SK-N-SH (cell line): ENCODE results near the gene INO80C. TPM values are rescaled to one million over a fixed set of nuclear protein-coding genes. Genes with fewer than 3 reads are reported as not detected.

ENCODE experiments used
- CTCF ChIA-PET: fragments of 300-600, 350-600 bp; formaldehyde crosslinking; extraction: SDS; loops from one replicate; lab custom pipeline; 2021; lab: Yijun Ruan, JAX
- POLR2A ChIA-PET: fragments of 350-600 bp; sonication (Branson Sonifier 250); formaldehyde crosslinking; extraction: SDS; loops from one replicate; lab custom pipeline; 2020; ENCODE audit warnings: antibody characterized with exemption, inconsistent platforms; lab: Yijun Ruan, JAX
- DNase-seq: peaks from one replicate; pipeline ENCODE4 v3.0.0; 2012
- H2AFZ ChIP-seq: fragments of 200-600 bp; sonication (generic); 2 replicates; pipeline ENCODE4 v1.8.1; 2016; ENCODE audit warnings: antibody characterized with exemption, mild to moderate bottlenecking, low read depth
- H3F3A ChIP-seq: fragments of 200-600 bp; sonication (generic); replicated peaks from 2 replicates; pipeline ENCODE3; 2016; ENCODE audit warnings: antibody characterized with exemption, mild to moderate bottlenecking; ENCODE audit not compliant: insufficient read depth
- H3K27ac ChIP-seq, 2 experiments: fragments of 200-500 bp in 1 of 2; fragments of 200-600 bp in 1 of 2; sonication (Bioruptor generic) in 1 of 2; sonication (generic), shearing (Covaris generic) in 1 of 2; 2 replicates each; pipeline versions ENCODE4 v1.5.1 to v1.6.1; 2014 to 2016; ENCODE audit warnings: low read depth in 2 of 2, inconsistent platforms in 1 of 2, low read length in 1 of 2, mild to moderate bottlenecking in 1 of 2, mixed read lengths in 1 of 2
- H3K27me3 ChIP-seq: fragments of 200-600 bp; sonication (generic), shearing (Covaris generic); 2 replicates; pipeline ENCODE4 v1.6.1; 2016; ENCODE audit warnings: mixed run types; ENCODE audit not compliant: insufficient read depth
- H3K36me3 ChIP-seq, 2 experiments: fragments of 200-500 bp in 1 of 2; fragments of 200-600 bp in 1 of 2; sonication (Bioruptor generic) in 1 of 2; sonication (generic) in 1 of 2; replicated peaks in 1 of 2; 2 replicates each; pipeline versions ENCODE3 to v1.5.1; 2014 to 2016; ENCODE audit warnings: low read length in 1 of 2, mild to moderate bottlenecking in 1 of 2; ENCODE audit not compliant: insufficient read depth in 2 of 2, control insufficient read depth in 1 of 2
- H3K4me1 ChIP-seq, 2 experiments: fragments of 200-500 bp in 1 of 2; fragments of 200-600 bp in 1 of 2; sonication (Bioruptor generic) in 1 of 2; sonication (generic), shearing (Covaris generic) in 1 of 2; 2 replicates each; pipeline versions ENCODE4 v1.5.1 to v1.6.1; 2014 to 2016; ENCODE audit warnings: low read depth in 1 of 2, low read length in 1 of 2, mixed run types in 1 of 2; ENCODE audit not compliant: insufficient read depth in 2 of 2, control insufficient read depth in 1 of 2
- H3K4me2 ChIP-seq: fragments of 200-600 bp; sonication (generic), shearing (Covaris generic); 2 replicates; pipeline ENCODE4 v1.6.1; 2017; ENCODE audit warnings: mixed run types
- H3K4me3 ChIP-seq, 2 experiments: fragments of 200-500 bp in 1 of 2; fragments of 200-600 bp in 1 of 2; sonication (Bioruptor generic) in 1 of 2; sonication (generic), shearing (Covaris generic) in 1 of 2; 2 replicates each; pipeline versions ENCODE4 v1.5.1 to v1.8.1; 2014 to 2016; ENCODE audit warnings: low read depth in 2 of 2, inconsistent platforms in 1 of 2, low read length in 1 of 2, mild to moderate bottlenecking in 1 of 2, mixed read lengths in 1 of 2, moderate library complexity in 1 of 2
- H3K79me2 ChIP-seq: fragments of 200-600 bp; sonication (generic); 2 replicates; pipeline ENCODE4 v1.8.1; 2017; ENCODE audit warnings: mild to moderate bottlenecking; ENCODE audit not compliant: insufficient read depth
- H3K9ac ChIP-seq: fragments of 200-600 bp; sonication (generic); 2 replicates; pipeline ENCODE4 v1.6.1; 2017; ENCODE audit warnings: mixed run types
- H3K9me2 ChIP-seq: fragments of 200-600 bp; sonication (generic); 2 replicates; pipeline ENCODE4 v1.6.1; 2017; ENCODE audit warnings: mixed run types
- H3K9me3 ChIP-seq: fragments of 200-600 bp; sonication (generic); 2 replicates; pipeline ENCODE4 v1.6.1; 2017; ENCODE audit warnings: mixed run types, mild to moderate bottlenecking, moderate library complexity
- H4K20me1 ChIP-seq: fragments of 200-600 bp; sonication (generic); 2 replicates; pipeline ENCODE4 v1.6.1; 2017; ENCODE audit warnings: mild to moderate bottlenecking, mixed run types; ENCODE audit not compliant: insufficient read depth
- ELF1 ChIP-seq: IDR thresholded peaks from 2 replicates; pipeline ENCODE4 v1.4.0; 2012
- EZH2phosphoT487 ChIP-seq: fragments of 200-600 bp; sonication (generic); IDR thresholded peaks from 2 replicates; pipeline ENCODE4 v1.6.1; 2017; ENCODE audit warnings: low read depth, mixed run types, mild to moderate bottlenecking, antibody characterized with exemption, moderate library complexity, borderline replicate concordance
- FOXM1 ChIP-seq: IDR thresholded peaks from 2 replicates; pipeline ENCODE4 v1.4.0; 2012; ENCODE audit warnings: low read depth, mild to moderate bottlenecking
- MEF2A ChIP-seq: IDR thresholded peaks from 2 replicates; pipeline ENCODE4 v1.4.0; 2012; ENCODE audit warnings: low read depth, borderline replicate concordance
- MXI1 ChIP-seq: IDR thresholded peaks from 2 replicates; pipeline ENCODE4 v1.6.1; 2012; ENCODE audit warnings: mild to moderate bottlenecking, low read depth, low read length, improper control_type of control experiment
- NFIC ChIP-seq: IDR thresholded peaks from 2 replicates; pipeline ENCODE4 v1.4.0; 2012; ENCODE audit warnings: borderline replicate concordance
- NRF1 ChIP-seq: IDR thresholded peaks from 2 replicates; pipeline ENCODE4 v1.6.1; 2012; ENCODE audit warnings: low read depth, mild to moderate bottlenecking, low read length
- POLR2AphosphoS5 ChIP-seq: IDR thresholded peaks from 2 replicates; pipeline ENCODE4 v1.6.1; 2012; ENCODE audit warnings: low read depth, low read length
- RAD21 ChIP-seq: IDR thresholded peaks from 2 replicates; pipeline ENCODE4 v1.6.1; 2012; ENCODE audit warnings: mild to moderate bottlenecking, low read length
- RXRA ChIP-seq: IDR thresholded peaks from 2 replicates; pipeline ENCODE4 v1.4.0; 2012; ENCODE audit warnings: low read depth, mild to moderate bottlenecking, borderline replicate concordance
- YY1 ChIP-seq: IDR thresholded peaks from 2 replicates; pipeline ENCODE4 v1.4.0; 2012; ENCODE audit warnings: low read depth, mild to moderate bottlenecking
- WGBS: methylation state at CpG from one replicate; pipeline ENCODE4 v1.1.6; 2017; ENCODE audit warnings: low lambda C conversion rate; 5-methylcytosine and 5-hydroxymethylcytosine counted together
- polyA plus RNA-seq, 3 experiments: library from polyadenylated mRNA; depleted of rRNA; stranded (reverse); fragments of >200 nt; gene quantifications; 2 replicates each; pipeline ENCODE4 v1.2.3, GENCODE V29; 2012
- TF ChIP-seq, protein P1 (sequence below): fragments of 150-350 bp; IDR thresholded peaks from 2 replicates; pipeline ENCODE4 v1.6.1; 2017; ENCODE audit warnings: antibody characterized with exemption, low read length, low read depth, borderline replicate concordance
- TF ChIP-seq, protein P2 (sequence below): IDR thresholded peaks from 2 replicates; pipeline ENCODE4 v1.4.0; 2012; ENCODE audit warnings: low read depth, borderline replicate concordance
- TF ChIP-seq, protein P3 (sequence below): IDR thresholded peaks from 2 replicates; pipeline ENCODE4 v1.4.0; 2012; ENCODE audit warnings: low read depth
- TF ChIP-seq, protein P4 (sequence below): IDR thresholded peaks from 2 replicates; pipeline ENCODE4; 2012
- TF ChIP-seq, protein P5 (sequence below): IDR thresholded peaks from 2 replicates; pipeline ENCODE4 v1.4.0; 2012; ENCODE audit warnings: low read depth, borderline replicate concordance
- TF ChIP-seq, protein P6 (sequence below): IDR thresholded peaks from 2 replicates; pipeline ENCODE4 v1.6.1; 2012; ENCODE audit warnings: mild to moderate bottlenecking, low read depth, low read length, moderate library complexity

Gene INO80C
- polyA plus RNA-seq, 1 of the 3 experiments (the other 2 are of a cell fraction) = 17.0 TPM

DNA sequence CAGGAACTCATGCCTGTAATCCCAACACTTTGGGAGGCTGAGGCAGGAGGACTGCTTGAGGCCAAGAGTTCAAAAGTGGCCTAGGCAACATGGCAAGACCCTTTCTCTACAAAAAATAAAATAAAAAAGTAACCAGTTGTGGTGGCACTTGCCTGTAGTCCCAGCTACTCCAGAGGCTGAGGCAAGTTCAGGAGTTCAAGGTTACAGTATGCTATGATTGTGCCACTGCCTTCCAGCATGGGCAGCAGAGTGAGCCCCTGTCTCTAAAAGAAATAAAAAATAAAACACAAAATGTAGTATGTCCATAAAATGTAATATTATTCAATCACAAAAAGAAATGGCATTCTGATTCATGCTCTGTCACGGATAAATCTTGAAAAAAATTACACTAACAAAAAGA lies 11.9 kb downstream of the INO80C start:
- no peaks in the 10 kb centered on the region for H3K9me3 ChIP-seq
- WGBS = 92% methylated on average over 1 of the region's 1 CpG
- H4K20me1 ChIP-seq = no peaks in the 10 kb centered on the region
- H3K9ac ChIP-seq = no peak overlapping the region
- H3K9me2 ChIP-seq = no peaks in the 10 kb centered on the region
- H3F3A ChIP-seq = no peaks in the 10 kb centered on the region
- peaks cover 9% of the 10 kb centered on the region; the same call in 1 of the 2 replicates for H3K79me2 ChIP-seq
- no peaks in the 10 kb centered on the region for H3K27me3 ChIP-seq
- CTCF ChIA-PET = interaction anchor here (0.8 kb wide), 1 partner anchor 78 kb away, joined by 3 read pairs; no protein-coding TSS in a partner anchor
- H3K4me1 ChIP-seq = peaks cover 0 to 7% of the 10 kb centered on the region in 2 experiments; a peak in 1 of 4 replicates
- H3K4me3 ChIP-seq = no peak overlapping the region
- H3K27ac ChIP-seq = no peak overlapping the region
- DNase-seq = no peak
- no peak overlapping the region for H3K4me2 ChIP-seq
- H3K36me3 ChIP-seq = no peaks in the 10 kb centered on the region
- no peak for TF ChIP-seq ELF1
- TF ChIP-seq, protein P1, sequence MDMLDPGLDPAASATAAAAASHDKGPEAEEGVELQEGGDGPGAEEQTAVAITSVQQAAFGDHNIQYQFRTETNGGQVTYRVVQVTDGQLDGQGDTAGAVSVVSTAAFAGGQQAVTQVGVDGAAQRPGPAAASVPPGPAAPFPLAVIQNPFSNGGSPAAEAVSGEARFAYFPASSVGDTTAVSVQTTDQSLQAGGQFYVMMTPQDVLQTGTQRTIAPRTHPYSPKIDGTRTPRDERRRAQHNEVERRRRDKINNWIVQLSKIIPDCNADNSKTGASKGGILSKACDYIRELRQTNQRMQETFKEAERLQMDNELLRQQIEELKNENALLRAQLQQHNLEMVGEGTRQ = no peak
- no peak for TF ChIP-seq YY1
- TF ChIP-seq, protein P2, sequence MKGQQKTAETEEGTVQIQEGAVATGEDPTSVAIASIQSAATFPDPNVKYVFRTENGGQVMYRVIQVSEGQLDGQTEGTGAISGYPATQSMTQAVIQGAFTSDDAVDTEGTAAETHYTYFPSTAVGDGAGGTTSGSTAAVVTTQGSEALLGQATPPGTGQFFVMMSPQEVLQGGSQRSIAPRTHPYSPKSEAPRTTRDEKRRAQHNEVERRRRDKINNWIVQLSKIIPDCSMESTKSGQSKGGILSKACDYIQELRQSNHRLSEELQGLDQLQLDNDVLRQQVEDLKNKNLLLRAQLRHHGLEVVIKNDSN = no peak
- no peak for TF ChIP-seq RAD21
- no peak for TF ChIP-seq POLR2AphosphoS5
- TF ChIP-seq FOXM1 = no peak
- TF ChIP-seq RXRA = no peak
- no peak for TF ChIP-seq NRF1
- TF ChIP-seq MEF2A = no peak
- no peak for TF ChIP-seq MXI1
- TF ChIP-seq, protein P3, sequence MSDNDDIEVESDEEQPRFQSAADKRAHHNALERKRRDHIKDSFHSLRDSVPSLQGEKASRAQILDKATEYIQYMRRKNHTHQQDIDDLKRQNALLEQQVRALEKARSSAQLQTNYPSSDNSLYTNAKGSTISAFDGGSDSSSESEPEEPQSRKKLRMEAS = no peak
- no peak for TF ChIP-seq EZH2phosphoT487
- TF ChIP-seq, protein P4, sequence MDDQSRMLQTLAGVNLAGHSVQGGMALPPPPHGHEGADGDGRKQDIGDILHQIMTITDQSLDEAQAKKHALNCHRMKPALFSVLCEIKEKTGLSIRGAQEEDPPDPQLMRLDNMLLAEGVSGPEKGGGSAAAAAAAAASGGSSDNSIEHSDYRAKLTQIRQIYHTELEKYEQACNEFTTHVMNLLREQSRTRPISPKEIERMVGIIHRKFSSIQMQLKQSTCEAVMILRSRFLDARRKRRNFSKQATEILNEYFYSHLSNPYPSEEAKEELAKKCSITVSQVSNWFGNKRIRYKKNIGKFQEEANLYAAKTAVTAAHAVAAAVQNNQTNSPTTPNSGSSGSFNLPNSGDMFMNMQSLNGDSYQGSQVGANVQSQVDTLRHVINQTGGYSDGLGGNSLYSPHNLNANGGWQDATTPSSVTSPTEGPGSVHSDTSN = no peak
- no peak for TF ChIP-seq NFIC
- POLR2A ChIA-PET = no interaction called here
- no peak overlapping the region for H2AFZ ChIP-seq

DNA sequence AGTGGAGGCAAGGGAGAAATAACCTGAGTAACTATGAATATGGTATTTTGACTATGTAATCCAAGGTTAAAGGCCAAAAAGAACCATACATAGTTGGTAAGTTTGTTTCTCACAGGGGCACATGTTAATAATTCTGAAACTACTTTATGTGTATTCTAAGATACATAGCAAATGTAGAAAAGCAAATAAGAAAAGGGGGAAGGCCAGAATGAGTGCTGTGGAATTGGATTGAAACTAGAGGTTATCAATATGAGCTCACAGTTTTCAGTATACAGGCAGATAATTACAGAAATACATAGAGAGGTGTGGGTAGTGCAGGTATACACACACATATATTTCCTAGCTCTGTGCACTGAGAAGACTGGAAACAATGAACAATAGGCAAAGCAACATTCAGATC lies 13.7 kb downstream of the INO80C start:
- Histone ChIP-seq H4K20me1 (no peaks in the 10 kb centered on the region), H2AFZ (no peak overlapping the region), H3K9me2 (no peaks in the 10 kb centered on the region), H3K79me2 (peaks cover 9% of the 10 kb centered on the region; the same call in 1 of the 2 replicates), H3K4me2 (no peak overlapping the region), H3F3A (no peaks in the 10 kb centered on the region), H3K27ac (no peak overlapping the region), H3K4me1 (no peaks in the 10 kb centered on the region), H3K27me3 (no peaks in the 10 kb centered on the region), H3K9me3 (no peaks in the 10 kb centered on the region), H3K4me3 (no peak overlapping the region), H3K36me3 (no peaks in the 10 kb centered on the region), H3K9ac (no peak overlapping the region)
- ChIA-PET CTCF (no interaction called here), POLR2A (no interaction called here)
- no peak for DNase-seq
- TF ChIP-seq, protein P4 = no peak
- TF ChIP-seq, protein P1 = no peak
- TF ChIP-seq YY1 = no peak
- TF ChIP-seq, protein P5, sequence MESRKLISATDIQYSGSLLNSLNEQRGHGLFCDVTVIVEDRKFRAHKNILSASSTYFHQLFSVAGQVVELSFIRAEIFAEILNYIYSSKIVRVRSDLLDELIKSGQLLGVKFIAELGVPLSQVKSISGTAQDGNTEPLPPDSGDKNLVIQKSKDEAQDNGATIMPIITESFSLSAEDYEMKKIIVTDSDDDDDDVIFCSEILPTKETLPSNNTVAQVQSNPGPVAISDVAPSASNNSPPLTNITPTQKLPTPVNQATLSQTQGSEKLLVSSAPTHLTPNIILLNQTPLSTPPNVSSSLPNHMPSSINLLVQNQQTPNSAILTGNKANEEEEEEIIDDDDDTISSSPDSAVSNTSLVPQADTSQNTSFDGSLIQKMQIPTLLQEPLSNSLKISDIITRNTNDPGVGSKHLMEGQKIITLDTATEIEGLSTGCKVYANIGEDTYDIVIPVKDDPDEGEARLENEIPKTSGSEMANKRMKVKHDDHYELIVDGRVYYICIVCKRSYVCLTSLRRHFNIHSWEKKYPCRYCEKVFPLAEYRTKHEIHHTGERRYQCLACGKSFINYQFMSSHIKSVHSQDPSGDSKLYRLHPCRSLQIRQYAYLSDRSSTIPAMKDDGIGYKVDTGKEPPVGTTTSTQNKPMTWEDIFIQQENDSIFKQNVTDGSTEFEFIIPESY = no peak
- TF ChIP-seq, protein P6, sequence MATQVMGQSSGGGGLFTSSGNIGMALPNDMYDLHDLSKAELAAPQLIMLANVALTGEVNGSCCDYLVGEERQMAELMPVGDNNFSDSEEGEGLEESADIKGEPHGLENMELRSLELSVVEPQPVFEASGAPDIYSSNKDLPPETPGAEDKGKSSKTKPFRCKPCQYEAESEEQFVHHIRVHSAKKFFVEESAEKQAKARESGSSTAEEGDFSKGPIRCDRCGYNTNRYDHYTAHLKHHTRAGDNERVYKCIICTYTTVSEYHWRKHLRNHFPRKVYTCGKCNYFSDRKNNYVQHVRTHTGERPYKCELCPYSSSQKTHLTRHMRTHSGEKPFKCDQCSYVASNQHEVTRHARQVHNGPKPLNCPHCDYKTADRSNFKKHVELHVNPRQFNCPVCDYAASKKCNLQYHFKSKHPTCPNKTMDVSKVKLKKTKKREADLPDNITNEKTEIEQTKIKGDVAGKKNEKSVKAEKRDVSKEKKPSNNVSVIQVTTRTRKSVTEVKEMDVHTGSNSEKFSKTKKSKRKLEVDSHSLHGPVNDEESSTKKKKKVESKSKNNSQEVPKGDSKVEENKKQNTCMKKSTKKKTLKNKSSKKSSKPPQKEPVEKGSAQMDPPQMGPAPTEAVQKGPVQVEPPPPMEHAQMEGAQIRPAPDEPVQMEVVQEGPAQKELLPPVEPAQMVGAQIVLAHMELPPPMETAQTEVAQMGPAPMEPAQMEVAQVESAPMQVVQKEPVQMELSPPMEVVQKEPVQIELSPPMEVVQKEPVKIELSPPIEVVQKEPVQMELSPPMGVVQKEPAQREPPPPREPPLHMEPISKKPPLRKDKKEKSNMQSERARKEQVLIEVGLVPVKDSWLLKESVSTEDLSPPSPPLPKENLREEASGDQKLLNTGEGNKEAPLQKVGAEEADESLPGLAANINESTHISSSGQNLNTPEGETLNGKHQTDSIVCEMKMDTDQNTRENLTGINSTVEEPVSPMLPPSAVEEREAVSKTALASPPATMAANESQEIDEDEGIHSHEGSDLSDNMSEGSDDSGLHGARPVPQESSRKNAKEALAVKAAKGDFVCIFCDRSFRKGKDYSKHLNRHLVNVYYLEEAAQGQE = no peak
